IPS DF 19.7 (cell line): ENCODE measurements around the gene DFFB.

Experiments used
- DNase-seq: peaks from one replicate; pipeline ENCODE4 v3.0.0-alpha.2; 2013; ENCODE audit warnings: low read depth, low spot score

Gene DFFB

GRCh38 chr1:3925256-3925655 is 68.0 kb downstream of the DFFB start:
- DNase-seq: no peak

- DNase-seq: no peak
Measured at GRCh38 chr1:3925762-3926161, 68.5 kb downstream of the DFFB start.

- no peak for DNase-seq
Measured at GRCh38 chr1:3926956-3927355, 69.7 kb downstream of the DFFB start.

- DNase-seq: no peak
Measured at GRCh38 chr1:3928586-3928985, 71.3 kb downstream of the DFFB start.

GRCh38 chr1:3929126-3929525 is 71.8 kb downstream of the DFFB start:
- DNase-seq: no peak

GRCh38 chr1:3930301-3931006 is 73.2 kb downstream of the DFFB start:
- DNase-seq: no peak

GRCh38 chr1:3931007-3931912 is 74.0 kb downstream of the DFFB start:
- DNase-seq: no peak

GRCh38 chr1:3932156-3932919 is 75.1 kb downstream of the DFFB start:
- no peak for DNase-seq
